KOPT-K1 (cell line): ENCODE results near the gene MXRA7.
"Not testable (repeated sequence)": the region's sequence is repeated elsewhere in the genome, so short reads cannot be mapped to it uniquely, and the experiment has no call there.

Source experiments
- H3K27ac ChIP-seq: fragments of 200-600 bp; sonication (generic); 2 replicates; pipeline ENCODE4 v1.5.1; 2016; ENCODE audit warnings: antibody characterized with exemption, mild to moderate bottlenecking, low read depth, low read length; ENCODE audit not compliant: poor library complexity, severe bottlenecking
- H3K36me3 ChIP-seq: fragments of 200-600 bp; sonication (generic); 2 replicates; pipeline ENCODE4 v1.5.1; 2017; ENCODE audit warnings: antibody characterized with exemption, mild to moderate bottlenecking, low read length, moderate library complexity; ENCODE audit not compliant: insufficient read depth
- H3K9me3 ChIP-seq: fragments of 200-600 bp; sonication (generic); 2 replicates; pipeline ENCODE4 v1.5.1; 2017; ENCODE audit warnings: antibody characterized with exemption, low read length, mild to moderate bottlenecking; ENCODE audit not compliant: insufficient read depth, poor library complexity, severe bottlenecking

Gene MXRA7

DNA sequence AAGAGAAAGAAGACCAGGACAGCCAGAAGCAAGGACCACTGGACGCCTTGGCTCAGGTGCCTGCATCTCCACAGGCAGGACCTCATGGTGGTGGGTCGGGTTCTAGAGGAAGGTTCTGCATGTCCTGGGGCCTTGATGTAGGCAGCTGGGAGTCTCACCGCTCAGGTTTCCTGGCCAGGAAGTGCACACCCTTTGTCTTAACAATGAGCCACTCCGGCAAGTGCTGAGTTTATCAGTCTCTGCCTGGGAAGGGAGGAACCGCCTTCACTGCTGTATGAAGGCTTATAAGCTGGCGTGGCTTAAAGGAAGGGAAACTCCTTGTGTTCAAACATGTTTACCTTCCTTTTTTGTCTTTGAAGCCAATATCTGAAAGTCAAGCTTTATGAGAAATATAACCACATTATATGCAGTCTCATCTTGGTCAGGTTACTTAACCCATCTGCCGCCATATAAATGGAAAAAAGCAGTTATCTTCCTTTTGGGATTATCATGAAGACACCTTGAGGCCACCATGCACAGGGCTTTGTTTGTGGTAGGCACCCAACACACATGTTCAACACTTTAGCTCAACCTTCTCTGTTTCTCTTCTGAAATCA lies 67.1 kb downstream of the MXRA7 start, which contains the start of gene ST6GALNAC1:
Gene ST6GALNAC1, minus strand, starts transcription at position 205 of the 596 bp plus-strand sequence. Its CDS starts 119 bp downstream, at position 86.
- Histone ChIP-seq H3K27ac (no peak within 1 kb of the TSS), H3K9me3 (peaks cover 13% of the 10 kb centered on the region), H3K36me3 (no peaks in the 10 kb centered on the region)

DNA sequence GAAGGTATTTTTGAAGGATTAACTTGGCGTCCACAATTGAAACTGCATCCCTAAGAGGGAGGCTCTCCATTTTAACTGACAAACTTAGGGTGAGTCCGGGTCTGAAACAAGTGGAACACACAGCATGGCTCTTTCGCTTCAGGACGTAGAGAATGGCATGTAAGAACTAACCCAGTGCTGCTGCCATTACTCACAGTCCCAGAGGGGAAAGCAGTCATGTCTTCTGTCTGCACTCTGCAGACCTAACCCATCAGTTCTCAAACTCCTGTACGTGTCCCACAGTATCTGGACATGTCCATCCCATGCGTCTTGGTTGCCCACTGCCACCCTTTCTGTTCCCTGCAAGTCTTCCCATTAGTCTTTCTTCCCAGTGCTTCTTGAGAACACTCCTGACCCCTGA lies 67.8 kb downstream of the MXRA7 start:
- H3K36me3 ChIP-seq = no peaks in the 10 kb centered on the region
- H3K9me3 ChIP-seq = peaks cover 13% of the 10 kb centered on the region
- H3K27ac ChIP-seq = no peak overlapping the region

DNA sequence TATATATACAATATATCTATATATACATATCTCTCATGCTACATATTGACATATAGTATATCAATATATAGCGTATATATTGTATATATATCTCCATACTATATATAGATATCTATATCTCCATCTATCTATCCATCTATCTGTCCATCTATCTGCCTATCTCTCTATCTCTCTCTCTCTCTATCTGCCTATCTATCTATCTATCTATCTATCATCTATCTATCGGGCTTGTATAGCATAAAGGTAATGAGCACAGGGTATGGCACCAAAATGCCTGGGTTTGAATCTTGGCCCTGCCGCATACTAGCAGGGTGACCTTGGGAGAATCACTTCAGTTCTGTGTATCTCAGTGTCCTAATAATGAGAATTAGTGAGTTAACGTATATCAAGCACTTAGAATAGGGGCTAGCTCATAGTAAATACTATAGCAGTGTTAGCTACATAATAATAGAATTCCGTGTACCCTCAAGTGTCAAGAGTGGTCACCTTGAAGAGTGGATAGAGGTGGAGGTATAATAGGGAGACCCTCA lies 68.7 kb downstream of the MXRA7 start:
- Histone ChIP-seq H3K36me3 (no peaks in the 10 kb centered on the region), H3K27ac (no peak overlapping the region), H3K9me3 (peaks cover 8% of the 10 kb centered on the region)

DNA sequence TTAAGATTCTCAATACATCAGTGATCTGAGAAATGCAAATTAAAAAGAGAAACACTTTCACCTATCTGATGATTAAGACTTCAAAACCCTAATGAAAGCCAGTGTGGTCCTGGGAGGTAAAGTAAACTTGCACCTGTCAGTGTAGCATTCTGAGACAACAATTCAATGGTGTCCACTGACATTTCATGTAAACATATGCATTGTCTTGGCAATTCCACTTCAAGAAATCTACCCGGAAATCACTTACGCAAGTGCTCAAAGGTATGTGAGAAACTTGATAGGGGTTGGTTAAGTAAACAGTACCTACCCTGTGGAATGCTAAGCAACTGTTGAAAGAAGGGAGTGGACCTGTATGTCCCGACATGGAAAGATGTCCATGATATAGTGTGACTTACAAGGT lies 69.3 kb downstream of the MXRA7 start:
- no peaks in the 10 kb centered on the region for H3K36me3 ChIP-seq
- peaks cover 2% of the 10 kb centered on the region for H3K9me3 ChIP-seq

DNA sequence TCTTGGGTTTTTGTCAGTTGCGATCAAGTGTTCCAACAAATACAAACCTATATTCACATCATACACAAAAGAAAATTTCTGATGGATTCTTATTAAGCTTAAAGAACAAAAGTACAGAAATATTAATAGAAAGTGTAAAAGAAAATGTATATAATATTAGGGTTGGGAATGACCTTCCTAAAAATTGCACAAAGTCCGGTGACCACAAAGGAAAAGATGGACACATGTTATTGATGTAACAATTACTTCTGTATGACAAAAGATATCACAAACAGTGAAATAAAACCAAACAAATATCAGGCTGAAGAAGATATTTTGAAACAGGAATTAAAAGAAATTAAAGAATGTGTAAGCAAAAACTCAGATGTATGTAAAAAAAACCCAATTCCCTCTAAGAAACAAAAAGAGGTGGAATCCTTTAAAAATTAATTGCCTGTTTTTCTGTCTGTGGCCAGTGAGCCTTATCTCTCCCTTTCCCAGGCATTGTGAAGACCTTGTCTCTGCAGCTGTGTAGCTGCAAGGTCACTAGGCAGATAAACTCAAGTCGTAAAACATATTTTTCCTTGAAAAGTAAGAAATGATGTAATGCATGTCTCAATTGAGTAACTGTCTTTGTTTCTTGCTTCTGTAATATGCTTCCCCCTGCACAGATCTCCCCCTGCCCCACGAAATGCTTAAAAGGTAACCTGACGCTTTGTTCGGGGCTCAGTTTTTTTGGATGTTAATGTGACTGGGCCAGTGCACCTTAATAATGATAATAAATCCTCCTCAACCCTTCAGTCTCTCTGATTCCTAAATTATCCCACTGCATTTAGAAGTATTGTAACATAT lies 70.0 kb downstream of the MXRA7 start:
- no peak overlapping the region for H3K27ac ChIP-seq
- no peaks in the 10 kb centered on the region for H3K9me3 ChIP-seq
- H3K36me3 ChIP-seq = no peaks in the 10 kb centered on the region

More for the DNA sequence above, 69.3 kb downstream of the MXRA7 start:
- no peak overlapping the region for H3K27ac ChIP-seq

DNA sequence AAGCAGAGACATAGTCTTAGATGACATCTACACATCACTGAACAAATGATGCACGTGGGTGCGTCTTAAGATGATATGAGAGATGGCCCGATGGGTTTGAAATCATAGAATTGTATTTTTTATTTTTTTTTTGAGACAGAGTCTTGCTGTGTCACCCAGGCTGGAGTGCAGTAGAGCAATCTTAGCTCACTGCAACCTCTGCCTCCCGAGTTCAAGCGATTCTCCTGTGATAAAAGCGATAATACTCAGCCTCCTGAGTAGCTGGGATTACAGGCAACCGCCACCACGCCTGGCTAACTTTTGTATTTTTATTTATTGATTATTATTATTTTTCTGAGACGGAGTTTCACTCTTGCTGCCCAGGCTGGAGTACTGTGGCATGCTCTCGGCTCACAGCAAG lies 72.5 kb downstream of the MXRA7 start:
- no peaks in the 10 kb centered on the region for H3K36me3 ChIP-seq
- H3K27ac ChIP-seq = no peak overlapping the region
- H3K9me3 ChIP-seq = no peaks in the 10 kb centered on the region

DNA sequence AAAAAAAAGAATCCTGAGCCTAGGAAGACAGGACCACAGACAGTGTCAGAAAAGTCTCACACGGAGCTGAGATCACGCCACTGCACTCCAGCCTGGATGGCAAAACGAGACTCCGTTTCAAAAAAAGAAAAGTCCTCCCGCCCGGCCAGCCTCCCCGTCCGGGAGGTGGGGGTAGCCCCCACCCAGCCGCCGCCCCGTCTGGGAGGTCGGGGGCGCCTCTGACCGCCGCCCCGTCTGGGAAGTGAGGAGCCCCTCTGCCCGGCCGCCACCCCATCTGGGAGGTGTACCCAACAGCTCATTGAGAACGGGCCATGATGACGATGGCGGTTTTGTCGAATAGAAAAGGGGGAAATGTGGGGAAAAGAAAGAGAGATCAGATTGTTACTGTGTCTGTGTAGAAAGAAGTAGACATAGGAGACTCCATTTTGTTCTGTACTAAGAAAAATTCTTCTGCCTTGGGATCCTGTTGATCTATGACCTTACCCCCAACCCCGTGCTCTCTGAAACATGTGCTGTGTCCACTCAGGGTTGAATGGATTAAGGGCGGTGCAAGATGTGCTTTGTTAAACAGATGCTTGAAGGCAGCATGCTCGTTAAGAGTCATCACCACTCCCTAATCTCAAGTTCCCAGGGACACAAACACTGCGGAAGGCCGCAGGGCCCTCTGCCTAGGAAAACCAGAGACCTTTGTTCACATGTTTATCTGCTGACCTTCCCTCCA lies 74.1 kb downstream of the MXRA7 start:
- H3K36me3 ChIP-seq, H3K9me3 ChIP-seq, H3K27ac ChIP-seq: not testable (repeated sequence)

DNA sequence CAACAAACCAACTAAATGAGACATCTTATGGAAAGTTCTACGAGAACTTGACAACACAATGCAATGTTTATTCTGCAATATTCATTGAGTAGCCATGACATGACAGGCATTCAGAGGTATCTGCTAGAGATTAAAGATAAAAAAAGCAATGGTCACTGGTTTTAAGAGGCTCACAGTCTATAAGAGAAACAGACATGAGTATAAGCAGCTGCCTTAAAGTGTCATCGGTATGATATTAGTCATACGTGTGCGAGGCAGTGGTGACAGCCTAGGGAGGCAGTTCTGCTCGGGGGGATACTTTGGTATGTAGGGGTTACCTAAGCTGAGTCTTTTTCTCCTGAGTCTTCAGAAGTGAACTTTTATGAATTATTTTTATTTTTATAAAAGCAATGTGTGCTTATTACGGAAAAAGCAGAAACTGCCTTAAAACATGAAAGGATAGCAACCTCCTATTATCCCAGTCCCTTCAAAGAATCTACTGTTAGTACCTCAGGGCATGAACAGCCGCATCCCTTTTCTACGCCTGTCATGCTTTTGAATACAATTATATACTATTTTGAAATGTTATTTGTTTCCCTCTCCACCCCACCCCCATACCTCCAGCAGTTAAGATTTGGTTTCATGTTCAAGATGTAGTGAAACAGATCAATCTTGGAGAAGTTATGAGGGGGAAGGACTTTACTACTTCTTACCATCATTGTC lies 75.0 kb downstream of the MXRA7 start:
- no peak overlapping the region for H3K27ac ChIP-seq
- H3K9me3 ChIP-seq = no peaks in the 10 kb centered on the region
- no peaks in the 10 kb centered on the region for H3K36me3 ChIP-seq

DNA sequence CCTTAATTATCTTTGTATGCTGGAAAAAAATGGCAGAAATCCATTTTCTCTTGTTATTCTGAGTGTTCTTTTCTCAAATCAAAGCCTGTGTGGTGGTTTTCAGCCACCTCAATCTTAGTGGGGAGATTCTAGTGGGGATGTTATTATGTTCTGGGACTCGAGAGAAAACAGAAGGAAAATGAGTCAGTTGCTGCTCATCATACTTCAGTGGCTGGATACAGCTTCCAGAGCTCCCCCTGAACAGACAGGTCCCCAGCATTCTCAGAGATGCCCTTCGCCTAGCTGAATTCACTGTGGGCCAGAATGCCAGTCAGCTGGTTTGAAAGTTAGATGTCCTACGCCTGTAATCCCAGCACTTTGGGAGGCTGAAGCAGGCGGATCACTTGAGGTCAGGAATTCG lies 75.7 kb downstream of the MXRA7 start:
- Histone ChIP-seq H3K9me3 (no peaks in the 10 kb centered on the region), H3K36me3 (no peaks in the 10 kb centered on the region), H3K27ac (no peak overlapping the region)

DNA sequence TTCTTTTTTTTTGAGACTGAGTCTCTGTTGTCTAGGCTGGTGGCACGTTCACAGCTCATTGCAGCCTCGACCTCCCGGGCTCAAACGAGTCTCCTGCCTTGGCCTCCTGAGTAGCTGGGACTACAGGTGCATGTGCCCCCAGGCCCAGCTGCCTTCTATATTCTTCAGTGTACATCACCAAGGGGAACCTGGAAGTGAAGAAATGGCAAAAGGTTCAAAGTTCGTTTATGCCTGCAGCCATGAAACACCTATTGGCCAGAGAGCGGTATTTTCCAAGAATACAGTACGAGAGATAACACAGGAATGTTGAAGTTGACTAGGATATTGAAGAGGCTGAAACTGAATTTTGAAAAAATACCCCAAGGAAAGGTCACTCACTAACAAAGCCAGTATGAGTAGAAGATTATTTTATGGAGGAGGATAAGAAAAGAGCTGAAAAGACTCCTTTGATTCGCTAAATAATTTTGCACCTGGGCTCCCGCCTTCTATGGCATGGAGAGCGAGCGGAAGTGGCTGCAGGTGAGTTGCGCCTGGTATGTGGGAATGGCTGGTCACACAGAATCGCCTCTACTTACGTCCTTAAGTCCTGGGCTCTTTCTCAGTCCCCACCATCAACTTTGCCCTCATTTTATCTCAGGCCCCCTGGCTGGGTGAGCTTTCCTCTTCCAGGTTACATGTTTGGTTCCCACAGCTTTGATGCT lies 77.0 kb downstream of the MXRA7 start:
- H3K9me3 ChIP-seq = no peaks in the 10 kb centered on the region
- H3K36me3 ChIP-seq = no peaks in the 10 kb centered on the region
- no peak overlapping the region for H3K27ac ChIP-seq

DNA sequence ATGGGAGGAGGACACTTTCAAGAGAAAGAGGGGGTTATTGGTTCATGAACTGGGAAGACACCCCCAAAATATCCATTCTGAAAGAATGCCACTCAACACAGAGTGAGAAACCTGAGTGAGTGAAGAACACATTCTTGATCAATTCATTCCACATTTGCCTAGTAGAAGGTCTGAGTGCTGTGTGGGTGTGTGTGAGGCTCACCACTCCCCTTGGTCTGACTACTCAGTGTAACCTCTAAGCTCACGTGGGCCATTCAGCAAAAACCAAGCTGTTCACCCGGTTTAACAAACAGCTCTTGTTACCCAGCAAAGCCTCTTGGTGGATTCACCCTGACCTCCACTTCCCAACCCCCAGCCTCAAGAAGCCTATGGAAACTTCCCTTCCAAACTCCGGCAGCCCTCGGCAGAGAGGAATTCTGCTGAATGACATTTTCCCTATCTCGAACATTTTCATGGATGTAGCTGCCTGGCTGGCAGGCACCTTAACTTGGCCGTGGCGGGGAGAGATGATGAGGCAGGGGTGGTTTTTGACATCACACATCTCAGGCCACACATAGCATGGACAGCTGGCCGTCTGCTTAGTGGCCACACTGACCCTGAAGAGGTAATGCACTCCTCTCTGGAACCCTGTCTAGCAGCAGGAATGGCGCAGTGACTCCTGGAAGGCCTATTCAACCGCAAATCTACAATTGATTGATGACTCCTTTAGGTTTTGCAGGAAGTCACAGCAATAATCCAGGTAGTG lies 78.8 kb downstream of the MXRA7 start:
- Histone ChIP-seq H3K9me3 (no peaks in the 10 kb centered on the region), H3K27ac (no peak overlapping the region), H3K36me3 (no peaks in the 10 kb centered on the region)

DNA sequence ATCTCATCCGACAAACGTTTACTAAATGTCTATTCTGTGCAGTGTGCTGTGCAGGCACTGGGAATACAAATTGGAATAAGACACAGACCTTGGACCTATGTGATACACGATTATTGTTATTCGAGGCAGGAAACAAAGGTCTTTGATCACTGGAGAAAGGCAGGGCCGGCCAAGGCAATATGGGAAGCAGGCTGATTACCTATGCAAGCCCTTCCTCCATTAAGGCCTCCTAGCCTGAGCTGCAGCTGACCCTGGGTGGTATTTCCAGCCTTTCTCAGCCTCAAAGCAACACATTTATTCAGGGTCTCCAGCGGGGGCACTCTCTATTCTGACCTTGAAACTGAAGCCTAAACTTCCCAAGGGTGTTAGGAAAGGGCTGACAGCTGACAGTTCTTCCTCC lies 80.6 kb downstream of the MXRA7 start:
- Histone ChIP-seq H3K9me3 (no peaks in the 10 kb centered on the region), H3K36me3 (no peaks in the 10 kb centered on the region), H3K27ac (no peak overlapping the region)
